ENCODE data around the gene ASB1.

The ASB1 gene

DNA sequence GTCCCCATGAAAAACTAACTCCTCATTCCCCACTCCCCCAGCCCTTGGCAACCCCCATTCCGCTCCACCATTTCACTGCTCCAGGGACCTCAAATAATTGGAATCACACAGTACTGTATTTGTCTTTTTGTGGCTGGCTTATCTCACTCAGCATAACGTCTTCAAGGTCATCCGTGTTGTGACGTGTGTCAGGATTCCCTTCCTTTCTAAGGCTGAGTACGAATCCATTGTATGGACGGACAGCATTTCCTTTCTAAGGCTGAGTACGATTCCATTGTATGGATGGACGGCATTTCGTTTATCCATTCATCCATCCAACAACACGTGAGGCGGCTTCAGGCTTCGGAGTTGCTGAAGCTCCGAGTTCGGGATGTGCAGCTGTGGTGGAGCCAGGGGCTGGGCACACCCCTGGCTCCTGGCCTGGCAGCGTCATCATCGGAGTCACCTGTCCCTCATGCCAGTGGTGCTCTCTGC is 1.2 kb upstream of the ASB1 start:
- peaks cover 20% of the 10 kb centered on the region for H3K36me3 Mint-ChIP-seq (ENCODE audit: low read depth)
- H3K4me1 Mint-ChIP-seq: peaks cover 33% of the 10 kb centered on the region
- DNase-seq: no peak
- no peaks in the 10 kb centered on the region for H3K27me3 Mint-ChIP-seq
- H3K4me3 Mint-ChIP-seq: peak overlapping the region; percentile 4
- ATAC-seq: no peak
- H3K27ac Mint-ChIP-seq: no peak overlapping the region
- no peaks in the 10 kb centered on the region for H3K9me3 Mint-ChIP-seq

DNA sequence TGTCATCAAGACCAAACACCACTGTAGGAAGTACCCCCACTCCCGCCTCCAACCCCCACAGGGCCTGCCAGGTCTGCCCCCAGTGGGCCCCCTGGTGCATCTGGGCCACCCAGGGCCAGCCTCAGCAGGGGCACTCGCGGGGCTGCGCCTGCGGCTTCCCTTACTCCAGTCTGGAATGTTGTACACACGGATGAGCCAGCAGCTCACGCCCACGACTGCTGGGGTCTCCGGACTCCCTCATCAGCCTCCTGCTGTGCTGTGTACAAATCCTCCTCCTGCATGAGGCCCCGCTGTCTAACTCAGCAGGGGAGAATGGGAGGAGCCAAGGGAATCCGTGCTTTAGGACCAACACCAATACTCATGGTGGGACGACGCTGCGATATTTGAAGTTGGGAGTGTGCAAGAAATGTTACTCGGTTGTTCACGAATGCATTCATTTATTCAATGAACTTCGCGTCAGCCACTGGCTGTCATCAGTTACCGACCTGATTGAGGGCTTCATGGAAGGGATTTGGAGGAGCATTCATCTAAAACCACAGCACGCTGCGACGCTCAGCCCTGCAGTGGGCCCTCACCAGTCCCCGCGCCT is 654 bp upstream of the ASB1 start:
- peak; percentile 44 for ATAC-seq
- no peaks in the 10 kb centered on the region for H3K9me3 Mint-ChIP-seq
- peak; percentile 25 for DNase-seq

DNA sequence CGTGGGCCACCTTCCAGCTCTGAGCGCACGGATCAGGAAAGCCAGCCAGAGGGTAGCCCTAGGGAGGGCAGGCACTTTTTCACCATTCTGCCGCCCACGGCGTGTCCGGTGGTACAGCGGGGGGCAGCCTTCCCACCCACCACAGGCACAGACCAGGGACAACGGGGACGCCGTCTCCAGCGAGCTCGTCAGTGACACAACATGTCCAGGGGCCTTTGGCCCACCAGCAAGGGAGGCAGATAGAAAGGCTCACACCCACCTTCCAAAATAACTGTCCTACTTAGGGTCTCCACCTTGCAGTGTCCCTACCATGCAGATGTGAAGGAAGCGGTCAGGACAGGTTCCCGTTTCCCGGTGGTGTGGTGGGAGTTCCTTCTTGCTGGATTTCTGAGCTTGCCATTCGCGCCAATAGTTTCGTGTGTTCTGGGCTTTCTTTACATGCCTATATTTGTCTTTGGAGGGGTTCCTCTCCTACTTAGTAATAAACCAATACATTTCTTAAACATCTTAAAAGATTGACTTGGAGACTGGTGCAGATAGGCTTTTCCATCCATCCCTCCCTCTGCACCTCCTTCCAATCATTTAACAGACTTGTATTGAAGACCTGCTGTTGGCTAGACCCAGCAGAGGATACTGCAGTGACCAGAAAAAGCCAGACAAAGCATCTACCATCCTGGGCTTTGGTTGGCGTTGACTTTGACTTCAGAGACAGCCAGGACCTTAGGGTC is 872 bp downstream of the ASB1 start:
- peaks cover 46% of the 10 kb centered on the region for H3K4me1 Mint-ChIP-seq
- peak overlapping the region; percentile 93 for H3K27ac Mint-ChIP-seq
- DNase-seq (no peak), ATAC-seq (peak; percentile 1)
- H3K27me3 Mint-ChIP-seq: no peaks in the 10 kb centered on the region
- H3K9me3 Mint-ChIP-seq: no peaks in the 10 kb centered on the region
- H3K4me3 Mint-ChIP-seq: peak overlapping the region; percentile 91
- H3K36me3 Mint-ChIP-seq (ENCODE audit: low read depth): peaks cover 22% of the 10 kb centered on the region

More for the DNA sequence above, 654 bp upstream of the ASB1 start:
- no peaks in the 10 kb centered on the region for H3K27me3 Mint-ChIP-seq
- H3K4me3 Mint-ChIP-seq: peak overlapping the region; percentile 91
- H3K27ac Mint-ChIP-seq: peak overlapping the region; percentile 90
- peaks cover 38% of the 10 kb centered on the region for H3K4me1 Mint-ChIP-seq
- peaks cover 22% of the 10 kb centered on the region for H3K36me3 Mint-ChIP-seq (ENCODE audit: low read depth)

- ATAC-seq: no peak
- Mint-ChIP-seq H3K4me1 (peaks cover 46% of the 10 kb centered on the region), H3K27ac (no peak overlapping the region), H3K4me3 (peak overlapping the region; percentile 91), H3K27me3 (no peaks in the 10 kb centered on the region), H3K36me3 (ENCODE audit: low read depth) (peaks cover 30% of the 10 kb centered on the region), H3K9me3 (no peaks in the 10 kb centered on the region)
- no peak for DNase-seq
Observed at GRCh38 chr2:238428866-238429265, 2.1 kb downstream of the ASB1 start.

DNA sequence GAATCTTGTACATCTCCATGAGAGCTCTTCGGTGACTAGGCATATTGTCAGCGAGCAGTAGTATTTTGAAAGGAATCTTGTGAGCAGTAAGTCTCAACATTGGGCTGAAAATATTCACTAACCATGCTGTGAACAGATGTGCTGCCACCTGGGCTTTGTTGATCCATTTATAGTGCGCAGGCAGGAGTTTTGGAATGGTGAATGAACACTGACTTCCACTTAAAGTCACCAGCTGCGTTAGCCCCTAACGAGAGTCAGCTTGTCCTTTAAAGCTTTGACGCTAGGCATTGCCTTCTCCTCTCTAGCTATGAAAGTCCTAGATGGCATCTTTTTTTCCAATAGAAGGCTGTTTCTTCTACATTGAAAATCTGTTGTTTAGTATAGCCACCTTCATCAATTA is 4.1 kb downstream of the ASB1 start:
- ATAC-seq (no peak), DNase-seq (no peak)
- H3K4me3 Mint-ChIP-seq: no peak overlapping the region
- no peaks in the 10 kb centered on the region for H3K27me3 Mint-ChIP-seq
- no peak overlapping the region for H3K27ac Mint-ChIP-seq
- H3K9me3 Mint-ChIP-seq: no peaks in the 10 kb centered on the region
- H3K36me3 Mint-ChIP-seq (ENCODE audit: low read depth): peaks cover 38% of the 10 kb centered on the region
- peaks cover 46% of the 10 kb centered on the region for H3K4me1 Mint-ChIP-seq

DNA sequence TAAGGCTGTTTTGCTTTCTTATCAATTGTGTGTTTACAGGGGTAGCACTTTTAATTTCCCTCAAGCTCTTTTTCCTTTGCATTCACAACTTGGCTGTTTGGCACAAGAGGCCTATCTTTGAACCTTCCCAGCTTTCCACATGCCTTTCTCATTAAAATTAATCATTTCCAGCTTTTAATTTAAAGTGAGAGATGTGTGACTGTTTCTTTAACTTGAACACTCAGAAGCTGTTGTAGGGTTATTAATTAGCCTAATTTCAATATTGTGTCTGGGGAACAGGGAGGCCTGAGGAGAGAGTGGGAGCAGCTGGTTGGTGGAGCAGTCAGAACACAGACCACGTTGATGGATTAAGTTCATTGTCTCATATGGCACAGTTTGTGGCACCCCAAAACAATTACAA is 4.7 kb downstream of the ASB1 start:
- ATAC-seq: no peak
- Mint-ChIP-seq H3K4me1 (peaks cover 43% of the 10 kb centered on the region), H3K27ac (no peak overlapping the region), H3K27me3 (no peaks in the 10 kb centered on the region), H3K9me3 (no peaks in the 10 kb centered on the region), H3K4me3 (no peak overlapping the region), H3K36me3 (ENCODE audit: low read depth) (peaks cover 43% of the 10 kb centered on the region)
- DNase-seq: no peak

DNA sequence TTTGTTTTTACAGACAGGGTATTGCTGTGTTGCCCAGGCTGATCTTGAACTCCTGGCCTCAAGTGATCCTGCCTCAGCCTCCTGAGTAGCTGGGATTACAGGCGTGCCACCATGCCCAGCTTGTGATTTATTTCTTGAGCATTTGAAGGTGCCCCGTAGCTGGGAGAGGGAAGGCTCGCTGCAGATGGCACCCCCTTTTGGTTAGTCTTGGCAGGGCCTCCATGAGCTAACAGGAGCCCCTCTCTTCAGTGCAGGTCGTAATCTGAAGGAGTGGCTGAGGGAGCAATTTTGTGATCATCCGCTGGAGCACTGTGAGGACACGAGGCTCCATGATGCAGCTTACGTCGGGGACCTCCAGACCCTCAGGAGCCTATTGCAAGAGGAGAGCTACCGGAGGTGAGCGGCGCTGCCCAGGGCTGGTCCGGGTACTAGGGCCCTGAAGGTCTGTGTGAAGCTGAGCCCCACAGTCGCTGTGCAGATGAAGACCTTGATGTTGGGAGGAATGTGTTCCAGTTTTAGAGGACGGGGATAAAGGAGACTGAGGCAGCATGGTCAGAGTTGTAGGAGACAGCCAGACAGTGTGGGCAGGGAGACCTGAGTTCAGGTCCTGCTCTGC is 6.7 kb downstream of the ASB1 start:
- peaks cover 42% of the 10 kb centered on the region for H3K4me1 Mint-ChIP-seq

DNA sequence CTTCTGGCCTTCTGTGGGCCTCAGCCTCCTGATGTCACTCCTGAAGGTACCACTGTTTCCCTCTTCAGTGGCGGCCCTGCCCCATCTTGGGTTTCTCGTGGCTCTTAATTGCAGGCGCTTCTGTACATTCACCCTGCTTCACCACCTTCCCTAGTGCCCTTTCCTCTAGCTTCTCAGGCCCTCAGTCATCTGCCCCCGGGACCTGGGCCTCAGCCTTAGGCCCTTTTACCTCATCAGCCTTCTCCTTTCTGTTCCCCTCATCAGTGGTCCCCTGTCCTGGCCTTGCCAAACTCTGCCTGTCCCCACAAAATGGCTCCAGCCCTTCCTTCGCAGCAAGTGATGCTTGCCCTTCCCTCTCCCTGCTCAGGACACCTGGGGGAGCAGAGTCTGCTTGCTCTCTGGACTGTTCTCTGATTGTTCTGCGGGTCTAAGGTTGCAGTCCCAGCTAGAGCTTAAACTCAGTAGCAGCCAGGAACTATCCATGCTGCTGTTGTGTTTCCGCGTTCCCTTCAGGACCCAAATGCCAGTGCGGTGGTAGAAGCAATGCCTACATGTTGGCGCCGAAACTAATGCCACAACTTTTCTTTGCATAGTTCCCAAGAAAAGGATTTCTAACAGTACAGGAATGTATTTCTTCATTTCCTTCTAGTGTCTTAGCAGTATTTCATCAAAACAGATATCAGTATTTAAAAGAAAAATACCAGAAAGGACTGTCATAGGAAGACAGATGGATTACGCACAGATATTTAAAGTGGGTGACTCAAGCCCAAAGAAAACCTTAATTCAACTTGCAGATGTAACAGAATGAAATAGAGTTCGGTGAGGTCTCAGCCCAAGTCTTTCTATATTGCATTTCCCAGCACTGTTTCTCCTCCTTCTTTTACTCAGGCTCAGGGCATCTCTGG is 7.5 kb downstream of the ASB1 start:
- ATAC-seq (no peak), DNase-seq (no peak)
- H3K36me3 Mint-ChIP-seq (ENCODE audit: low read depth): peaks cover 51% of the 10 kb centered on the region
- no peaks in the 10 kb centered on the region for H3K9me3 Mint-ChIP-seq
- no peak overlapping the region for H3K4me3 Mint-ChIP-seq
- no peaks in the 10 kb centered on the region for H3K27me3 Mint-ChIP-seq
- H3K4me1 Mint-ChIP-seq: peaks cover 41% of the 10 kb centered on the region
- H3K27ac Mint-ChIP-seq: peak overlapping the region; percentile 47

More for the DNA sequence above, 6.7 kb downstream of the ASB1 start:
- H3K27ac Mint-ChIP-seq: peak overlapping the region; percentile 30
- DNase-seq (no peak), ATAC-seq (no peak)
- H3K27me3 Mint-ChIP-seq: no peaks in the 10 kb centered on the region
- peaks cover 49% of the 10 kb centered on the region for H3K36me3 Mint-ChIP-seq (ENCODE audit: low read depth)
- no peaks in the 10 kb centered on the region for H3K9me3 Mint-ChIP-seq
- H3K4me3 Mint-ChIP-seq: no peak overlapping the region

- no peak overlapping the region for H3K27ac Mint-ChIP-seq
- no peaks in the 10 kb centered on the region for H3K9me3 Mint-ChIP-seq
- peaks cover 44% of the 10 kb centered on the region for H3K4me1 Mint-ChIP-seq
- no peak for ATAC-seq
- H3K4me3 Mint-ChIP-seq: no peak overlapping the region
- no peaks in the 10 kb centered on the region for H3K27me3 Mint-ChIP-seq
- no peak for DNase-seq
- H3K36me3 Mint-ChIP-seq (ENCODE audit: low read depth): peaks cover 50% of the 10 kb centered on the region
Observed at GRCh38 chr2:238434846-238435751, 8.4 kb downstream of the ASB1 start.

DNA sequence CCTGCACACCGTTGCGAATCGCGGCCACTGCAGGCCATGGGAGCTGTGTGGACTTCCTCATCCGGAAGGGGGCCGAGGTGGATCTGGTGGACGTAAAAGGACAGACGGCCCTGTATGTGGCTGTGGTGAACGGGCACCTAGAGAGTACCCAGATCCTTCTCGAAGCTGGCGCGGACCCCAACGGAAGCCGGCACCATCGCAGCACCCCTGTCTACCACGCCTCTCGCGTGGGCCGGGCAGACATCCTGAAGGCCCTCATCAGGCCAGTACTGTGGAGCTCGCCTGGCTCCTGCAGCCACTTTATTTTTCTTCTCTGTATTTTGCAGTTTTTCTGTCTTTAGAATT is 9.0 kb downstream of the ASB1 start:
- no peak for ATAC-seq
- peaks cover 44% of the 10 kb centered on the region for H3K4me1 Mint-ChIP-seq
- H3K9me3 Mint-ChIP-seq: no peaks in the 10 kb centered on the region
- peaks cover 50% of the 10 kb centered on the region for H3K36me3 Mint-ChIP-seq (ENCODE audit: low read depth)
- H3K4me3 Mint-ChIP-seq: no peak overlapping the region
- no peak overlapping the region for H3K27ac Mint-ChIP-seq
- H3K27me3 Mint-ChIP-seq: no peaks in the 10 kb centered on the region
- DNase-seq: no peak

- ATAC-seq (peak; percentile 97), DNase-seq (peak; percentile 57)
- Mint-ChIP-seq H3K36me3 (ENCODE audit: low read depth) (peaks cover 55% of the 10 kb centered on the region), H3K27me3 (no peaks in the 10 kb centered on the region), H3K27ac (peak overlapping the region; percentile 81), H3K4me3 (peak overlapping the region; percentile 46), H3K4me1 (peaks cover 52% of the 10 kb centered on the region), H3K9me3 (no peaks in the 10 kb centered on the region)
Observed at GRCh38 chr2:238438856-238439849, 12.4 kb downstream of the ASB1 start.

GRCh38 chr2:238439917-238440316 is 13.2 kb downstream of the ASB1 start:
- Mint-ChIP-seq H3K4me3 (peak overlapping the region; percentile 34), H3K27ac (no peak overlapping the region), H3K36me3 (ENCODE audit: low read depth) (peaks cover 56% of the 10 kb centered on the region), H3K4me1 (peaks cover 52% of the 10 kb centered on the region), H3K9me3 (no peaks in the 10 kb centered on the region), H3K27me3 (no peaks in the 10 kb centered on the region)
- ATAC-seq (peak; percentile 30), DNase-seq (no peak)

- no peak overlapping the region for H3K4me3 Mint-ChIP-seq
- DNase-seq (no peak), ATAC-seq (no peak)
- no peaks in the 10 kb centered on the region for H3K9me3 Mint-ChIP-seq
- peak overlapping the region; percentile 59 for H3K27ac Mint-ChIP-seq
- no peaks in the 10 kb centered on the region for H3K27me3 Mint-ChIP-seq
- H3K36me3 Mint-ChIP-seq (ENCODE audit: low read depth): peaks cover 59% of the 10 kb centered on the region
- peaks cover 52% of the 10 kb centered on the region for H3K4me1 Mint-ChIP-seq
Observed at GRCh38 chr2:238440331-238440730, 13.6 kb downstream of the ASB1 start.

Measured in activated naive CD8-positive, alpha-beta T cell treated with anti-CD3 and anti-CD28 coated beads, Interleukin-2, amount 50 U/mL, for 24 hours (primary cell).